Testis (tissue), 3 donors: Measurements from ENCODE around the gene SLC41A3. TPM values are rescaled to one million over a fixed set of nuclear protein-coding genes. Genes with fewer than 3 reads are reported as not detected.

Experiments used
- DNase-seq: peaks from one replicate; pipeline ENCODE4 v3.0.0-alpha.2; 2019
- H3K27ac ChIP-seq, 2 donors: fragments of 200-600 bp; sonication (generic); one replicate each; pipeline ENCODE4 v1.5.1; 2019
- H3K27me3 ChIP-seq: fragments of 200-600 bp; sonication (generic); one replicate; pipeline ENCODE4 v1.5.1; 2019
- H3K36me3 ChIP-seq: fragments of 200-600 bp; sonication (generic); one replicate; pipeline ENCODE4 v1.5.1; 2017; ENCODE audit warnings: low read depth; ENCODE audit errors: missing control alignments
- H3K4me1 ChIP-seq: fragments of 200-600 bp; sonication (generic); one replicate; pipeline ENCODE4 v1.5.1; 2019
- H3K4me3 ChIP-seq, 2 donors: fragments of 200-600 bp; sonication (generic); one replicate each; pipeline ENCODE4 v1.5.1; 2017 to 2019
- H3K9me3 ChIP-seq: fragments of 200-600 bp; sonication (generic); one replicate; pipeline ENCODE4 v1.5.1; 2017
- CTCF ChIP-seq, 3 experiments: fragments of 450-650 bp in 2 of 3; fragments of 200-600 bp in 1 of 3; sonication (generic) in 1 of 3; IDR thresholded peaks; one replicate each; pipeline ENCODE4 v1.5.1; 2016 to 2019; ENCODE audit warnings: antibody characterized with exemption in 3 of 3, mild to moderate bottlenecking in 2 of 3, moderate library complexity in 1 of 3
- POLR2A ChIP-seq: fragments of 450-650 bp; IDR thresholded peaks from one replicate; pipeline ENCODE4 v1.6.1; 2017; ENCODE audit warnings: antibody characterized with exemption, mild to moderate bottlenecking, moderate library complexity
- WGBS, 2 donors: methylation state at CpG; one replicate each; pipeline ENCODE4 v1.1.5; 2018; 5-methylcytosine and 5-hydroxymethylcytosine counted together
- intact Hi-C: fragments of 100-400 bp; cut with DNase I; formaldehyde crosslinking; loops from one replicate; pipeline ENCODE4 v1.15.1; 2023; ENCODE audit warnings: low total_unique reads
- polyA plus RNA-seq: library from polyadenylated mRNA; stranded (reverse); fragments of 350-450 nt; fragmentation: Illumina TruSeq; extraction: RNeasy Lipid Tissue Mini Kit (QIAGEN cat#74804); gene quantifications from one replicate; pipeline ENCODE4 v1.2.3, GENCODE V29; 2014; ENCODE audit warnings: low read depth, low replicate concordance; ENCODE audit not compliant: insufficient read depth
- total RNA-seq, 2 donors: library from RNA; depleted of rRNA; stranded (reverse); fragments of >200 nt; gene quantifications; one replicate each; pipeline ENCODE4 v1.2.3, GENCODE V29; 2016

SLC41A3 gene
- total and polyA plus RNA-seq, 3 donors from 2014 or later = 160 to 220 (median 161) TPM

DNA sequence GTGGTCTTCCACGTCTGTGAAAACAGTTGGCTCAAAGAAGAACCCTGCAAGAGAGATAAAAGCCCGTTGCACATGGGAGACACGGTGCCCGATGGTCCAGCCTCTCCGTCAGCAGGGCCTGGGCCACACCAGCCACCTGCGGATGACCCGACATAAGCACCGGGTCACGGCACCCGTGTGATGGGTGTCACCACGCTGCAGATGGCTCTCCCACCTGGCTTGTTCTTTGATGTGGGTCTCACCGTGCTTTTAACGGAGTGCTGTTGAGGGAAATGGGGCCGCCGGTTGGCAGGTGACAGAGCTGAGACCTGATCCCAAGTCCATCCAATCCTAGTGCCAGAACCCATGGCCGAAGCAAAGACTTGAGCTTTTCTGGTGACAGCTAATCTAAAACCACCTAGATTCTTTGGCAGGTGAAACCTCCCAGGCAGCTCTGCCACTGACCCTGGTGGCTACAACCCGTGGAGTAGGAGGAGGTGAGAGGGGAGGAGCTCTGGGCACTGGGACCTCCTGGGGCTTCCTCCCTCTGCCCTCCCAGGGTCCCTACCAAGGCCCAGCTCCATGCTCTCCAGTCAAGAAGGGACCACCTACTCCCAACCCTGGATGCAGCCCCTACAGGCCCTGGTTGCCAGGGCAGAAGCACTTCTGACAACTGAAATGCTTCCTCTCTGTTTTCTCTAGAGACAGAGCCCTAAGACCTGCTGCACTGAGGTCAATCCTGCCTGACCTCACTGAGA is 23.4 kb upstream of the SLC41A3 start:
- DNase-seq = peak; percentile 4
- intact Hi-C loops = no loop called here
- no peaks in the 10 kb centered on the region for H3K4me1 ChIP-seq
- TF ChIP-seq POLR2A = no peak
- TF ChIP-seq CTCF (IDR thresholded peaks at IDR 0.05) = no peak
- no peaks in the 10 kb centered on the region for H3K36me3 ChIP-seq
- H3K27ac ChIP-seq = no peak overlapping the region
- no peak overlapping the region for H3K4me3 ChIP-seq
- no peaks in the 10 kb centered on the region for H3K27me3 ChIP-seq
- 88 to 100% methylated on average over 1 to 17 of the region's 17 CpGs for WGBS, 2 donors
- H3K9me3 ChIP-seq = no peaks in the 10 kb centered on the region

DNA sequence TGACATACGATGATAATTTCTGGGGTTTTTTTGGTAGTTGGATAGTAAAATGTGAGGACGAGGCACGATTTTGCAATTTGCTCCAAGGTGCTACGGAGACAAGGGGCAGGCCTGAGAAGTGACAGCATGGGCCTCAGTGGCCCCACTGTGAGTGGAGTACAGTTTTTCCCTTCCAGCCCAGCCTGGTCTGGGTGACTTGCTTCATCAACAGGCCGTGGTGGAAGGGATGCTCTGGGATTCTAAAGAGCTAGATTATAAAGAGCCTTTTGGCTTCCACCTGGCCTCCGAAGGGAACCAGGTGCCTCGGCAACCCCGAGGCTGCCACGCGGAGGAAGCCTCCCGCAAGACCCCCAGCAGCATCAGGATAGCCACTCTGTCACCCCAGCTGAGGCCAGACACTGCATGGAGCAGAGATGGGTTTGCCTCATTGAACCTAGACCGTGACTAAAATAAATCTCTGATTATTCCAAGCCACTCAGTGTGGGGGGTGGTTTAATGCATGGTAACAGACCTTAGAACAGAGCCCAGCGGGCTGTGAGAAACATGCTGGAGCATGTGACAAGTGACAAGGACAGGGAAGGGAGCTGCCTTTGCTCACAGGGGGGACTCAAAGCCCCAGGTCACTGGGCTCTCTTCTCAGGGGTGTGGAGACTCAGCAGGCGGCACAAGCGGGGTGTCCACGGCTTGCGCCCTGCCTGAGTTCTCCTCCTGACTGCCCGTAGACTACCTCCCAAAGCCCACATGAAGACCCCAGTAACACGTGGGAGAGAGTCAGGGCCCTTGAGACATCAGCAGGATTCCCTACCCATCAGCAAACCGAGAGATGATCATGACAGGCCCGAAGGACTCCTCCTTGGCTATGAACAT is 22.6 kb upstream of the SLC41A3 start:
- DNase-seq = no peak
- H3K9me3 ChIP-seq = no peaks in the 10 kb centered on the region
- intact Hi-C loops = no loop called here
- H3K4me3 ChIP-seq = no peak overlapping the region
- TF ChIP-seq POLR2A (no peak), CTCF (IDR thresholded peaks at IDR 0.05) (no peak)
- 90 to 94% methylated on average over 20 to 21 of the region's 21 CpGs for WGBS, 2 donors
- H3K27me3 ChIP-seq = no peaks in the 10 kb centered on the region
- no peaks in the 10 kb centered on the region for H3K4me1 ChIP-seq
- H3K27ac ChIP-seq = no peak overlapping the region
- no peaks in the 10 kb centered on the region for H3K36me3 ChIP-seq

DNA sequence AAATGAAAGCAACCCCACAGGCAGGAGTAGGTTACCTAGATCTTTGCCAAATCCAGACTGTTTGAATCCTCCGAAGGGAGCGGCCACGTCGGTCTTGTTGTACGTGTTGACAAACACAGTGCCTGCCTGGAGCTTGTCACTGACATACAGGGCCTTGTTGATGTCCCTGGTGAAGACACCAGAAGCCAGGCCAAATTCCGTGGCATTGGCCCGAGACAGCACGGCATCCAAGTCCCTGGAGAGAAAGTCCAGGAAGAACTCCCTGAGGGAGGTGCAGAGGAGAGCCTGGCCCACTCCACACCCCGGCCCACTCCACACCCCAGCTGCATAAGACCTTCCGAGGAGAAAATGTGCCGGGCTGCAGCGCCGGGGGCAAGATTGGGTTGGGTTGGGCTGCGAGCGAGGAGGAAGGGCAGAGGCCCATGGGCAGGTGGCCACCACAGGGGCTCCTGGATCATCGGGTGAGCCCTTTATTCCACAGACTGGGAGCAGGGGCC is 21.8 kb upstream of the SLC41A3 start:
- Histone ChIP-seq H3K27me3 (no peaks in the 10 kb centered on the region), H3K4me3 (no peak overlapping the region), H3K9me3 (no peaks in the 10 kb centered on the region), H3K4me1 (no peaks in the 10 kb centered on the region), H3K36me3 (no peaks in the 10 kb centered on the region), H3K27ac (no peak overlapping the region)
- no peak for TF ChIP-seq CTCF (IDR thresholded peaks at IDR 0.05)
- no peak for TF ChIP-seq POLR2A
- peak; percentile 11 for DNase-seq
- intact Hi-C loops = no loop called here
- 88 to 97% methylated on average over 7 to 16 of the region's 16 CpGs for WGBS, 2 donors

DNA sequence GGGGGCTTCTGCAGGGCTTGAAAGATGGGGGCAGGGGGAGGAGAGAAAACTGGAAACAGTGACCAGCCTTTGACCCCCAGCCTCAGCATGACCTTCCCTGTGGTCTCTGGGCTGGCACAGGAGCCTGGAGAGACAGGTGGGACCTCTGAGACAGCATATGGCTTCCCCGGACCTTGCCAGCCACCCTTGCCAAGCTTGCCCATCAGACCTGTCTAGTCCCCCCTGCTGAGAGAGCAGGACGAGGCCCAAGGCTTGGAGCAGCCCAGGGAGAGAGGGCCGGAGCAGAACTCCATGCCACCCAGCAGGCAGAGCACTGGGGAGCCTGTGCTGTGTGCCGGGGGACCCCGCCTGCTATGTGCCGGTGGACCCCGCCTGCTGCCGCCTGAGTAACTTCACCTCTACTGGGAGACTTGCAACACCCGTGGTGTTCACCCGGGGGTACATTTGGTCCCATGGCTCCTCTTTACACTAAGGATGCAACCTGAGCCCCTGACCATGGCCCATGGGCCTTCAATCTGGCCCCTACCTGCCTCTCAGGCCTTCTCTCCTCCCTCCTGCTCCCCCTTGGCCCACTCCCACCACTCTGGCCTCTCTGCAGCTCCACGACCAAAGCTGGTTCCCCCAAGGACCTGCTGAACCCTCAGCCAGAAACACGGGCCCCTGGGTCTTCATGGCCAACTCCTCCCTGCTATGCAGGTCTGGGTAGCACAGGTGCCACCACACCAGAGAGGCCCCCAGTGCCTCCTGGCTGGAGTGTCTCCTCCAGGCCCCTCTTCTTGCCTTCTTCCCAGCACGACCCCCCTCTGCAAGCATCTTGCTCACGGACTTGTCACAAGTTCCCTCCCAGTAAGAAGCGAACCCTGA is 21.1 kb upstream of the SLC41A3 start:
- Histone ChIP-seq H3K36me3 (no peaks in the 10 kb centered on the region), H3K27ac (no peak overlapping the region), H3K4me1 (no peaks in the 10 kb centered on the region), H3K4me3 (no peak overlapping the region), H3K9me3 (no peaks in the 10 kb centered on the region), H3K27me3 (no peaks in the 10 kb centered on the region)
- 93 to 96% methylated on average over 8 to 15 of the region's 15 CpGs for WGBS, 2 donors
- DNase-seq = peak; percentile 7
- no peak for TF ChIP-seq CTCF (IDR thresholded peaks at IDR 0.05)
- no peak for TF ChIP-seq POLR2A
- intact Hi-C loops = no loop called here
